ENCODE measurements around the gene CYP17A1. TPM values are rescaled to one million over a fixed set of nuclear protein-coding genes. Genes with fewer than 3 reads are reported as not detected.

The CYP17A1 gene
- polyA plus RNA-seq, 1 of the 3 experiments (the other 2 are of a cell fraction) = not detected

- CTCF ChIA-PET = interaction anchor here (0.9 to 1.7 kb wide), 2 partner anchors 74 to 506 kb away, joined by 3 to 7 read pairs; no protein-coding TSS in a partner anchor
- no peaks in the 10 kb centered on the region for H3K9me2 ChIP-seq
- H3K4me1 ChIP-seq (ENCODE audit: control insufficient read depth in 1 of 2, insufficient read depth in 2 of 2, low read depth in 1 of 2, low read length in 1 of 2) = no peaks in the 10 kb centered on the region
- no peak overlapping the region for H3K9ac ChIP-seq
- TF ChIP-seq YY1 (IDR thresholded peaks at IDR 0.05; ENCODE audit: low read depth) (no peak), EP300 (IDR thresholded peaks at IDR 0.05; ENCODE audit: borderline replicate concordance in 1 of 2, low read depth in 1 of 2, low read length in 1 of 2) (no peak), SMC3 (IDR thresholded peaks at IDR 0.05; ENCODE audit: low read depth, low read length) (no peak), JUND (IDR thresholded peaks at IDR 0.05) (no peak), EZH2phosphoT487 (IDR thresholded peaks at IDR 0.05; ENCODE audit: borderline replicate concordance, low read depth) (no peak), MXI1 (IDR thresholded peaks at IDR 0.05; ENCODE audit: low read depth, low read length) (no peak), ELF1 (IDR thresholded peaks at IDR 0.05) (no peak), NFIC (IDR thresholded peaks at IDR 0.05; ENCODE audit: borderline replicate concordance) (no peak), SIN3A (IDR thresholded peaks at IDR 0.05; ENCODE audit: borderline replicate concordance, low read depth, low read length) (no peak), NRF1 (IDR thresholded peaks at IDR 0.05; ENCODE audit: low read depth, low read length) (no peak), REST (IDR thresholded peaks at IDR 0.05; ENCODE audit: low read depth, low read length) (no peak), ZBTB33 (IDR thresholded peaks at IDR 0.05; ENCODE audit: borderline replicate concordance, low read depth) (no peak), FOXM1 (IDR thresholded peaks at IDR 0.05; ENCODE audit: low read depth) (no peak), GABPA (IDR thresholded peaks at IDR 0.05; ENCODE audit: low read depth) (no peak), TEAD4 (IDR thresholded peaks at IDR 0.05; ENCODE audit: borderline replicate concordance, insufficient read depth) (no peak), RXRA (IDR thresholded peaks at IDR 0.05; ENCODE audit: borderline replicate concordance, low read depth) (no peak), MEF2A (IDR thresholded peaks at IDR 0.05; ENCODE audit: borderline replicate concordance, low read depth) (no peak)
- no peaks in the 10 kb centered on the region for H3K9me3 ChIP-seq
- H3K4me3 ChIP-seq (ENCODE audit: low read depth in 2 of 2, low read length in 1 of 2) = no peak overlapping the region
- H3K36me3 ChIP-seq (replicated peaks in 1 of 2; ENCODE audit: control insufficient read depth in 1 of 2, insufficient read depth in 2 of 2, low read length in 1 of 2) = no peaks in the 10 kb centered on the region
- H3K79me2 ChIP-seq (ENCODE audit: insufficient read depth) = no peaks in the 10 kb centered on the region
- H2AFZ ChIP-seq (ENCODE audit: low read depth) = no peak overlapping the region
- POLR2A ChIA-PET = no interaction called here
- no peak overlapping the region for H3K4me2 ChIP-seq
- DNase-seq = no peak
- no peaks in the 10 kb centered on the region for H3K27me3 ChIP-seq (ENCODE audit: insufficient read depth)
- no peaks in the 10 kb centered on the region for H4K20me1 ChIP-seq (ENCODE audit: insufficient read depth)
- no peak overlapping the region for H3K27ac ChIP-seq (ENCODE audit: low read depth in 2 of 2, low read length in 1 of 2)
- H3F3A ChIP-seq (replicated peaks; ENCODE audit: insufficient read depth) = no peaks in the 10 kb centered on the region
- 78% methylated on average over 5 of the region's 5 CpGs for WGBS (ENCODE audit: low lambda C conversion rate)
Measured at GRCh38 chr10:102827597-102827975, 9.6 kb downstream of the CYP17A1 start.

Measured in SK-N-SH (cell line).